Naive thymus-derived CD8-positive, alpha-beta T cell (primary cell): ENCODE results near the gene UPF2. TPM values are rescaled to one million over a fixed set of nuclear protein-coding genes. Genes with fewer than 3 reads are reported as not detected.

ENCODE experiments used
- ATAC-seq, 2 donors: fragments of 150-1000 bp; cut with Tn5 transposase in 1 of 2; sonication (Bioruptor Pico), chemical (Tn5 transposase) in 1 of 2; 1 replicate in 1 of 2; 2 replicates in 1 of 2; pipeline ENCODE4 v1.10.0; 2021; ENCODE audit warnings: mild to moderate bottlenecking in 2 of 2, moderate library complexity in 2 of 2
- POLR2A ChIA-PET: fragments of 350-600 bp; sonication (Branson Sonifier 250); formaldehyde crosslinking; loops from one replicate; lab custom pipeline; 2021; ENCODE audit warnings: antibody characterized with exemption; lab: Charles Lee
- DNase-seq, 10 donors: peaks; one replicate each; pipeline versions ENCODE4 v3.0.0 to v3.0.0-alpha.2; 2020 to 2022
- H3K27ac Mint-ChIP-seq, 10 donors: one replicate each; pipeline ENCODE4 v1.8.0; 2020 to 2022; ENCODE audit warnings: mild to moderate bottlenecking in 10 of 10, mixed read lengths in 10 of 10, moderate library complexity in 4 of 10, inconsistent platforms in 1 of 10
- H3K27me3 Mint-ChIP-seq, 5 donors: one replicate each; pipeline ENCODE4 v1.8.0; 2021 to 2022; ENCODE audit warnings: mixed read lengths in 5 of 5
- H3K36me3 Mint-ChIP-seq, 3 donors: one replicate each; pipeline ENCODE4 v1.8.0; 2020 to 2022; ENCODE audit warnings: mixed read lengths in 3 of 3, mild to moderate bottlenecking in 2 of 3, inconsistent platforms in 1 of 3
- H3K4me1 Mint-ChIP-seq, 4 donors: one replicate each; pipeline ENCODE4 v1.8.0; 2021 to 2022; ENCODE audit warnings: mixed read lengths in 4 of 4
- H3K4me3 Mint-ChIP-seq, 10 donors: one replicate each; pipeline ENCODE4 v1.8.0; 2020 to 2022; ENCODE audit warnings: mild to moderate bottlenecking in 10 of 10, mixed read lengths in 10 of 10, moderate library complexity in 6 of 10, inconsistent platforms in 1 of 10
- H3K9me3 Mint-ChIP-seq, 9 donors: one replicate each; pipeline ENCODE4 v1.8.0; 2020 to 2022; ENCODE audit warnings: mixed read lengths in 9 of 9, mild to moderate bottlenecking in 3 of 9, inconsistent platforms in 1 of 9, moderate library complexity in 1 of 9
- polyA plus RNA-seq, 3 donors: library from polyadenylated mRNA; unstranded; fragments of 300-500 nt; fragmentation: Illumina TruSeq; gene quantifications; one replicate each; pipeline ENCODE4 v1.2.3, GENCODE V29; 2021
- total RNA-seq, 8 experiments: library from RNA in 2 of 8; stranded (reverse) in 2 of 8; gene quantifications; one replicate each; pipeline ENCODE4 v1.2.3 and lab custom pipeline; 2021 to 2026

Gene UPF2
- total and polyA plus RNA-seq, 5 experiments from 2014 or later = 10.9 to 37.4 (median 14.4) TPM

DNA sequence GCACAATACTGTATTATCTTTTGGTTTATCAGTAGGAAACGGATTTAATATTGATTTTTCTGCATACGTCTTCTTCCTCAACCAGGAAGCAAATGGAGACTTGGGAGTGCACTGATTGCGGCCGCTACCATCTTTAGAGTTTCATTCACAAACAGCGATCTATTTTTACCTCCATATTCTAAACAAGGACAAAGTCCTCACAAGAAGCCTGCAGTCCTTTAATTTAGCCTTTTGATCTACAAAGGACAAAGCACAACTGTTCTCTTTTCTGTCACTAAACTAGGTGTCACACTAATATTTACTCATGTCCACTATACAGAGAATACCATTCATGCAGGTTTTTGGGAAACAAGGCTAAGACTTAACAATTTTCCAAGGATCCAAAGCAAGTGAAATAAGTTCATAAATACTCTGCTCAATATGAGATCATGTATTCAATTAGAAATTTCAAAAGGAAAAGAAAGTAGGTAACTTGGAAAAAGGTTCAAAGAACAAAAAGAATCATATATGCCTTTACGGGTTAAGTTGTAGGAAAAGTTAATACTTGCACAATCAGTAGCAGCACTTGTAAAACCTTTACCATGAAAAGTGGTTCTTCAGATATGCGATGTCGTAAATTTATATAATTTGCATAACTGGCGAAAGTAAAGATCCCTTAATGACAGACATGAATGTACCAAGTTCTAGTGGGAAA lies 92.1 kb downstream of the UPF2 start:
- Mint-ChIP-seq H3K36me3 (peaks cover 5 to 72% (median 30%) of the 10 kb centered on the region in 3 donors), H3K9me3 (no peaks in the 10 kb centered on the region), H3K27me3 (no peaks in the 10 kb centered on the region), H3K4me1 (peaks cover 0 to 6% (median 4%) of the 10 kb centered on the region in 4 donors), H3K4me3 (no peak overlapping the region), H3K27ac (no peak overlapping the region)
- DNase-seq (no peak), ATAC-seq (no peak)
- POLR2A ChIA-PET = no interaction called here

DNA sequence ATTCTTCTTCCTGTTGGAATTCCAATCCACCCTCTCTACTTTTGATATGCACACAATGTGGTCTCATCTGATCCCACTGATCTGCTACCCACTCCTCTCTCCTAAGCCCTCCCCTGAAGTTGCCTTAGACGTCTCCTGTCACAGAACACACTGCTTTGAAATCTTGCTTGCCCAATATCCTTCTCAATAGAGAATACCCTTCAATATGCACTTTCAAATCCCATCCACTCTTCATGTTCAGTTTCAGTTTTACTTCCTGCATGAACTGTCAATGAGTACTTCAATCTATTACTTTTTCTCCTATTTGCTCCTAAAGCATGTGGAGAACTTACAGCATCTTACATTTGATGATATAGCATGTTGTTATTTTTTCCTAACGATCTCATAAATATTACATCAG lies 93.5 kb downstream of the UPF2 start:
- POLR2A ChIA-PET = no interaction called here
- Mint-ChIP-seq H3K27ac (peak overlapping the region in 4 of 10 donors; percentile 1 to 48 (median 22)), H3K9me3 (no peaks in the 10 kb centered on the region), H3K4me1 (peaks cover 0 to 9% (median 4%) of the 10 kb centered on the region in 4 donors), H3K27me3 (no peaks in the 10 kb centered on the region), H3K36me3 (peaks cover 5 to 69% (median 30%) of the 10 kb centered on the region in 3 donors), H3K4me3 (no peak overlapping the region)
- DNase-seq (no peak), ATAC-seq (no peak)

- Mint-ChIP-seq H3K4me1 (peaks cover 0 to 10% (median 4%) of the 10 kb centered on the region in 4 donors), H3K27me3 (no peaks in the 10 kb centered on the region), H3K27ac (peak overlapping the region in 1 of 10 donors; percentile 48), H3K4me3 (no peak overlapping the region), H3K9me3 (no peaks in the 10 kb centered on the region), H3K36me3 (peaks cover 5 to 66% (median 38%) of the 10 kb centered on the region in 3 donors)
- POLR2A ChIA-PET = no interaction called here
- ATAC-seq (no peak), DNase-seq (no peak)
Observed at GRCh38 chr10:11946652-11947051, 96.0 kb downstream of the UPF2 start.

- peaks cover 0 to 57% (median 13%) of the 10 kb centered on the region in 3 donors for H3K36me3 Mint-ChIP-seq
Observed at GRCh38 chr10:11936389-11937152, 106.0 kb downstream of the UPF2 start.

GRCh38 chr10:11934262-11934661 lies 108.3 kb downstream of the UPF2 start:
- POLR2A ChIA-PET = no interaction called here
- Mint-ChIP-seq H3K36me3 (peaks cover 0 to 78% (median 20%) of the 10 kb centered on the region in 3 donors), H3K27me3 (no peaks in the 10 kb centered on the region), H3K4me1 (peaks cover 0 to 2% (median 0%) of the 10 kb centered on the region in 4 donors), H3K27ac (peak overlapping the region in 1 of 10 donors; percentile 4), H3K9me3 (no peaks in the 10 kb centered on the region), H3K4me3 (no peak overlapping the region)
- DNase-seq = no peak
- ATAC-seq = no peak

More at GRCh38 chr10:11936389-11937152, 106.0 kb downstream of the UPF2 start:
- no peak for ATAC-seq
- no peak for DNase-seq
- POLR2A ChIA-PET = no interaction called here
- H3K27me3 Mint-ChIP-seq = no peaks in the 10 kb centered on the region
- peak overlapping the region in 2 of 10 donors; percentile 43 to 47 for H3K27ac Mint-ChIP-seq
- peaks cover 0 to 2% (median 0%) of the 10 kb centered on the region in 4 donors for H3K4me1 Mint-ChIP-seq
- no peaks in the 10 kb centered on the region for H3K9me3 Mint-ChIP-seq
- no peak overlapping the region for H3K4me3 Mint-ChIP-seq

GRCh38 chr10:11933577-11934223 lies 108.9 kb downstream of the UPF2 start:
- Mint-ChIP-seq H3K36me3 (peaks cover 0 to 84% (median 25%) of the 10 kb centered on the region in 3 donors), H3K9me3 (no peaks in the 10 kb centered on the region), H3K4me1 (peaks cover 0 to 2% (median 0%) of the 10 kb centered on the region in 4 donors), H3K4me3 (no peak overlapping the region), H3K27me3 (no peaks in the 10 kb centered on the region), H3K27ac (peak overlapping the region in 3 of 10 donors; percentile 4 to 66 (median 23))
- no peak for ATAC-seq
- POLR2A ChIA-PET = no interaction called here
- DNase-seq = no peak

DNA sequence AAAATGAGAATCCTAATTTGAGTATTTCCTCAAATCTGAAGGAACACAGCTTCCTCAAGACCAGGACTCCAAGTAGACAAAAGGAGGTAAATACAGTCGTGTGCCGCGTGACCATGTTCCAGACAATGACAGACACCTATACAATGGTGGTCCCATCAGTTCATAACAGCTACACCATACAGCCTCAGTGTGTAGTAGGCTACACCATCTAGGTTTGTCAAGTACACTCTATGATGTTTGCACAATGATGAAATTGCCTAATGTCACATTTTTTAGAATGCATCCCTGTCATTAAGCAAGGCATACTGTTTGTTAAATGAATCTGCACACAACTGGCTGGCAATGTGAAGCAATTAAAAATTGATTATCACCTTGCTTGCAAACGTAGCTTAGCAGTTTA lies 111.6 kb downstream of the UPF2 start:
- ATAC-seq = no peak
- H3K27ac Mint-ChIP-seq = no peak overlapping the region
- no peaks in the 10 kb centered on the region for H3K9me3 Mint-ChIP-seq
- H3K4me1 Mint-ChIP-seq = peaks cover 0 to 6% (median 0%) of the 10 kb centered on the region in 4 donors
- no peaks in the 10 kb centered on the region for H3K27me3 Mint-ChIP-seq
- H3K36me3 Mint-ChIP-seq = peaks cover 5 to 89% (median 26%) of the 10 kb centered on the region in 3 donors
- no peak overlapping the region for H3K4me3 Mint-ChIP-seq
- DNase-seq = no peak
- POLR2A ChIA-PET = no interaction called here

DNA sequence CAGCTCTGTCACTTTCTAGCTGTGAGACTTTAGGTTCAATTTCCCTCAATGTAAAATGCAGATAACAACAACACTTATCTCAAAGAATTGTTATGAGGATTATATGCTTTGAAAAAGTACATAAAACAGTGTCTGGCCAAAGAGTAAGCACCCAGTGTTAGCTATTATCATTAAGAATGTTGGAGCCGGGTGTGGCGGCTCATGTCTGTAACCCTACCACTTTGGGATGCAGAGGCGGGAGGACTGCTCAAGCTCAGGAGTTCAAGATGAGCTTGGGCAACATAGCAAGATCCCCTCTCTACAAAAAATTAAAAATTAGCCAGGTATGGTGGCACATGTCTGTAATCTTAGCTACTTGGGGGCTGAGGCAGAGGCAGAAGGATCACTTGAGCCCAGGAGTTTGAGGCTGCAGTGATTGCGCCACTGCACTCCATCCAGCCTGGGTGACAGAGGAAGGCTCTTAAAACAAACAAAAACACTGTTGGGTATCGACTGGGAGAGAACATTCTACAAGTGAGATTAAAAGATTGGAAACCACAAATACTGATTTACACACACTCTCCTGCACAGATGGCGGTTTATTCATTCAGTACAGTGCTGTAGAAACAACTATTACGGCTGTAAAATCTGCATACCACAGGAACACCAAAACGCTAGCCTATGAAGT lies 112.2 kb downstream of the UPF2 start:
- POLR2A ChIA-PET = no interaction called here
- peaks cover 0 to 9% (median 0%) of the 10 kb centered on the region in 4 donors for H3K4me1 Mint-ChIP-seq
- H3K27ac Mint-ChIP-seq = no peak overlapping the region
- no peaks in the 10 kb centered on the region for H3K27me3 Mint-ChIP-seq
- DNase-seq (no peak), ATAC-seq (no peak)
- H3K9me3 Mint-ChIP-seq = no peaks in the 10 kb centered on the region
- no peak overlapping the region for H3K4me3 Mint-ChIP-seq
- H3K36me3 Mint-ChIP-seq = peaks cover 7 to 89% (median 25%) of the 10 kb centered on the region in 3 donors

DNA sequence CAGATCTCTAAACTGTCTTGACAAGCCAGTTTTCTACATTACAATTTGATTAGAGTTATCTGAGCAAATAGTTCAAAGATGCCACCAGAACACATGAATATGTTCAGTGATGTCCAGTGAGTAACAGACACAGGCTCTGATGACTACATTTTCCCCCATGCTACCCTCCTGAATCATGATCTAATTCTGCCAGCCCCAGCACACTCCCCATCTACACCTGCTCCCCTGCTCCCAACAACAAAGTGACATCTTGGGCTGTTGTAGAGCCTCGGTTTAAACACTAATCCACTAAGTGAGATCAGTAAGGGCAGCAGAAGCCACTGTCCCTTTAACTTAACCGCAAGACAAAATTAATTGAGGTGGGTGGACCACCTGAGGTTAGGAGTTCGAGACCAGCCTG lies 114.9 kb downstream of the UPF2 start:
- ATAC-seq (no peak), DNase-seq (no peak)
- Mint-ChIP-seq H3K4me3 (no peak overlapping the region), H3K9me3 (no peaks in the 10 kb centered on the region), H3K27ac (peak overlapping the region in 1 of 10 donors; percentile 24), H3K27me3 (no peaks in the 10 kb centered on the region), H3K36me3 (peaks cover 7 to 85% (median 30%) of the 10 kb centered on the region in 3 donors), H3K4me1 (peaks cover 0 to 7% (median 0%) of the 10 kb centered on the region in 4 donors)
- POLR2A ChIA-PET = no interaction called here

DNA sequence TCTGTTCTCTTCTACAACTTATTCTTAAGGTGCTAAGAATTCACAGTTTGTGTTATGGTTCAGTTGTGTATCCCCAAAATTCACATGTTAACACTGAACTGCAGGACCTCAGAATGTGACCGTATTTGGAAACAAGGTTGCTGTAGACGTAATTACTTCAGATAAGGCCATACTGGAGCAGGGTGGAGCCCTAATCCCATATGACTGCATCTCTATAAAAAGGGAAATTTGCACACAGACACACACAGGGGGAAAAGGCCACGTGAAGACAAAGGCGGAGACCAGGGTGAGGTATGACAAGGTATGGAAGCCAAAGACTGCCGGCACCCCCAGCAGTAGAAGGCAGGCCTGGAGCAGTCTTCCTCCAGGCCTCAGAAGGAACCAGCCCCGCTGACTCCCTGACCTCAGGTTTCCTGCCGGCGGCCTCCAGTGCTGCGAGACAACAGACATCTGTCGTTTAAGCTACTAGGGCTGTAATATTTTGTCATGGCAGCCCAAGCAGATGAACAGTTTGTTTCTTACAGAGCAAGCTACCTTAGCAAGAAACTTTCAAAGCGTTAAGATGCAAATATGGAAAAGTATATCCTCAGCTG lies 120.7 kb downstream of the UPF2 start:
- ATAC-seq (no peak), DNase-seq (no peak)
- Mint-ChIP-seq H3K27ac (peak overlapping the region in 7 of 10 donors; percentile 16 to 77 (median 52)), H3K36me3 (peaks cover 10 to 68% (median 28%) of the 10 kb centered on the region in 3 donors), H3K9me3 (no peaks in the 10 kb centered on the region), H3K4me3 (no peak overlapping the region), H3K4me1 (peaks cover 0 to 7% (median 0%) of the 10 kb centered on the region in 4 donors), H3K27me3 (no peaks in the 10 kb centered on the region)
- POLR2A ChIA-PET = interaction anchor here (0.6 kb wide), 1 partner anchor 140 kb away, joined by 3 read pairs; no protein-coding TSS in a partner anchor

DNA sequence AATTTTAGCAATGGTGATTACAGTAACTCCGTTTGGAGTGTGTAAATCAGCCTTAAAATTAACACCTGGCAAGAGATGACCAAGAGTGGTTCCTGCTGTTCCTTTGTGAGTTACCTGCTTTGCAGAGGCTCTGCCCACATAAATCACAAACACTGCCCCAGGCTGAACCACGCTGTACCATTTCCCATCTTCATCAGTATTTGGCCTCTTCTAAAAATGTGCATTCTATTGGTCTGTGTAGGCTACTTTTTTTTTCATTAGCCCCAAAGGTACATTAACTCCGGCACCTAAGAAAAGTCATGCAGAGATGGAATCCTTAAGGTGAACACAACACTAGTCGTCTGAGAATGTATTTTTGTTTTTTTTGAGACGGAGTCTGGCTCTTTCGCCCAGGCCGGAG lies 123.3 kb downstream of the UPF2 start:
- H3K36me3 Mint-ChIP-seq = peaks cover 3 to 46% (median 18%) of the 10 kb centered on the region in 3 donors
- no peak overlapping the region for H3K4me3 Mint-ChIP-seq
- ATAC-seq (no peak), DNase-seq (no peak)
- no peaks in the 10 kb centered on the region for H3K4me1 Mint-ChIP-seq
- no peaks in the 10 kb centered on the region for H3K9me3 Mint-ChIP-seq
- POLR2A ChIA-PET = no interaction called here
- H3K27ac Mint-ChIP-seq = peak overlapping the region in 2 of 10 donors; percentile 32 to 45
- no peaks in the 10 kb centered on the region for H3K27me3 Mint-ChIP-seq

DNA sequence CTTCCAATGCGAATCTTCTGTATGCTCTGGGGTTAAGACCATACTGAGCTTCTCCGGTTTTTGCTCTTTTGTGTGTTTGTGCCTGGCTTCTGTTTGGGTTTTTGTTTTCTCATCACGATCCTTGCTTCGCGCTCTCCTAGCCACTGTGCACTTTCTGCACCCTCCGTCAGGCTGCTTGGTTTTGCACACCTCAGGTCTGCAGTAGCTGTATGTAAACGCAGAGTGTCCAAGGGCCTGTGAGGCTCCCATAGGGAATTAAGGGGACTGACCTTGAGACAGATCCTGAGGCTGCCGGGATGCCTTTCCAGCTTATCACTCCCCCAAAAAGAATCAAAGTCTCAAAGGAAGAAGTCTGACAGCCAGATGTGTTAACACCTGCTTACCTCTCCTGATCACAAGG lies 124.2 kb downstream of the UPF2 start:
- no peak for ATAC-seq
- DNase-seq = no peak
- Mint-ChIP-seq H3K36me3 (peaks cover 3 to 40% (median 15%) of the 10 kb centered on the region in 3 donors), H3K27me3 (no peaks in the 10 kb centered on the region), H3K9me3 (no peaks in the 10 kb centered on the region), H3K4me3 (no peak overlapping the region), H3K4me1 (no peaks in the 10 kb centered on the region), H3K27ac (peak overlapping the region in 4 of 10 donors; percentile 5 to 83 (median 39))
- POLR2A ChIA-PET = no interaction called here
